Ishikawa (cell line): Measurements from ENCODE around the gene CCDC177.

Experiments
- EGR1 ChIP-seq: IDR thresholded peaks from 2 replicates; pipeline ENCODE4 v1.6.1; 2012
- EP300 ChIP-seq: IDR thresholded peaks from 2 replicates; pipeline ENCODE4 v1.6.1; 2012; ENCODE audit warnings: borderline replicate concordance
- USF1 ChIP-seq: IDR thresholded peaks from 2 replicates; pipeline ENCODE4 v1.6.1; 2012
- YY1 ChIP-seq: IDR thresholded peaks from 2 replicates; pipeline ENCODE4 v1.6.1; 2012; ENCODE audit warnings: low read depth
- ZBTB7A ChIP-seq: IDR thresholded peaks from 2 replicates; pipeline ENCODE4 v1.6.1; 2012; ENCODE audit warnings: low read depth
- TF ChIP-seq, protein P1 (sequence below): IDR thresholded peaks from 2 replicates; pipeline ENCODE4 v1.6.1; 2012; ENCODE audit warnings: low read depth, mild to moderate bottlenecking
- TF ChIP-seq, protein P2 (sequence below): IDR thresholded peaks from 2 replicates; pipeline ENCODE4 v1.6.1; 2012

- TF ChIP-seq USF1: no peak
- TF ChIP-seq, protein P1, sequence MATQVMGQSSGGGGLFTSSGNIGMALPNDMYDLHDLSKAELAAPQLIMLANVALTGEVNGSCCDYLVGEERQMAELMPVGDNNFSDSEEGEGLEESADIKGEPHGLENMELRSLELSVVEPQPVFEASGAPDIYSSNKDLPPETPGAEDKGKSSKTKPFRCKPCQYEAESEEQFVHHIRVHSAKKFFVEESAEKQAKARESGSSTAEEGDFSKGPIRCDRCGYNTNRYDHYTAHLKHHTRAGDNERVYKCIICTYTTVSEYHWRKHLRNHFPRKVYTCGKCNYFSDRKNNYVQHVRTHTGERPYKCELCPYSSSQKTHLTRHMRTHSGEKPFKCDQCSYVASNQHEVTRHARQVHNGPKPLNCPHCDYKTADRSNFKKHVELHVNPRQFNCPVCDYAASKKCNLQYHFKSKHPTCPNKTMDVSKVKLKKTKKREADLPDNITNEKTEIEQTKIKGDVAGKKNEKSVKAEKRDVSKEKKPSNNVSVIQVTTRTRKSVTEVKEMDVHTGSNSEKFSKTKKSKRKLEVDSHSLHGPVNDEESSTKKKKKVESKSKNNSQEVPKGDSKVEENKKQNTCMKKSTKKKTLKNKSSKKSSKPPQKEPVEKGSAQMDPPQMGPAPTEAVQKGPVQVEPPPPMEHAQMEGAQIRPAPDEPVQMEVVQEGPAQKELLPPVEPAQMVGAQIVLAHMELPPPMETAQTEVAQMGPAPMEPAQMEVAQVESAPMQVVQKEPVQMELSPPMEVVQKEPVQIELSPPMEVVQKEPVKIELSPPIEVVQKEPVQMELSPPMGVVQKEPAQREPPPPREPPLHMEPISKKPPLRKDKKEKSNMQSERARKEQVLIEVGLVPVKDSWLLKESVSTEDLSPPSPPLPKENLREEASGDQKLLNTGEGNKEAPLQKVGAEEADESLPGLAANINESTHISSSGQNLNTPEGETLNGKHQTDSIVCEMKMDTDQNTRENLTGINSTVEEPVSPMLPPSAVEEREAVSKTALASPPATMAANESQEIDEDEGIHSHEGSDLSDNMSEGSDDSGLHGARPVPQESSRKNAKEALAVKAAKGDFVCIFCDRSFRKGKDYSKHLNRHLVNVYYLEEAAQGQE: no peak
- no peak for TF ChIP-seq ZBTB7A
- no peak for TF ChIP-seq YY1
- TF ChIP-seq EP300: no peak
- TF ChIP-seq EGR1: no peak
- TF ChIP-seq, protein P2, sequence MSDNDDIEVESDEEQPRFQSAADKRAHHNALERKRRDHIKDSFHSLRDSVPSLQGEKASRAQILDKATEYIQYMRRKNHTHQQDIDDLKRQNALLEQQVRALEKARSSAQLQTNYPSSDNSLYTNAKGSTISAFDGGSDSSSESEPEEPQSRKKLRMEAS: no peak
Observed at GRCh38 chr14:69538766-69539165, 35.9 kb downstream of the CCDC177 start.
